C4-2B (cell line): ENCODE data around the gene SPOCK1.

Source experiments
- ZFX ChIP-seq: fragments of 450-650 bp; IDR thresholded peaks from 2 replicates; pipeline ENCODE4 v1.6.1; 2017
- TF ChIP-seq, protein P1 (sequence below): fragments of 450-650 bp; conservative IDR thresholded peaks from 2 replicates; pipeline ENCODE4 v1.5.1; 2017; ENCODE audit warnings: mild to moderate bottlenecking

DNA sequence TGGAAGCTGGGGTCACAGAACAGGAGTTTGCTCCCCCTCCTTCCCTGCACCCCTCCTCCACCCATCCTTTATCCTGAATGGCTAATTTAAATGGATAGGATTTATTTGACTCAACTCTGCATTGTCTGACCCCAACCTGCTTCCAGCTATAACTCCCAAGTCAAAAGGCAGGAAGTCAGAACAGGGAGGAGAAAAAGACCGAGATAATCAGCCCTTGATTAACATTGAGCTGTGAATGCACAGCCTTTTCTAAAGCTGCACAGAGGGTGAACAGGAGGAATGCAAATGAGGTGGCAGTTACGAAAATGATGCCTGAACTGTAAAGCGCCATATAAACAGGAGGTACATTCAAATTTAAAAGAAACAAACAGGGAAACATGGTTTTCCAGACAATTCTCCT, 152.8 kb downstream of the SPOCK1 start:
- TF ChIP-seq, protein P1, sequence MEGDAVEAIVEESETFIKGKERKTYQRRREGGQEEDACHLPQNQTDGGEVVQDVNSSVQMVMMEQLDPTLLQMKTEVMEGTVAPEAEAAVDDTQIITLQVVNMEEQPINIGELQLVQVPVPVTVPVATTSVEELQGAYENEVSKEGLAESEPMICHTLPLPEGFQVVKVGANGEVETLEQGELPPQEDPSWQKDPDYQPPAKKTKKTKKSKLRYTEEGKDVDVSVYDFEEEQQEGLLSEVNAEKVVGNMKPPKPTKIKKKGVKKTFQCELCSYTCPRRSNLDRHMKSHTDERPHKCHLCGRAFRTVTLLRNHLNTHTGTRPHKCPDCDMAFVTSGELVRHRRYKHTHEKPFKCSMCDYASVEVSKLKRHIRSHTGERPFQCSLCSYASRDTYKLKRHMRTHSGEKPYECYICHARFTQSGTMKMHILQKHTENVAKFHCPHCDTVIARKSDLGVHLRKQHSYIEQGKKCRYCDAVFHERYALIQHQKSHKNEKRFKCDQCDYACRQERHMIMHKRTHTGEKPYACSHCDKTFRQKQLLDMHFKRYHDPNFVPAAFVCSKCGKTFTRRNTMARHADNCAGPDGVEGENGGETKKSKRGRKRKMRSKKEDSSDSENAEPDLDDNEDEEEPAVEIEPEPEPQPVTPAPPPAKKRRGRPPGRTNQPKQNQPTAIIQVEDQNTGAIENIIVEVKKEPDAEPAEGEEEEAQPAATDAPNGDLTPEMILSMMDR = no peak
- TF ChIP-seq ZFX = no peak
